GM18526 (cell line): ENCODE measurements around the gene FOLR3.

Source experiments
- POLR2A ChIP-seq: IDR thresholded peaks from 3 replicates; pipeline ENCODE4 v1.6.1; 2011; ENCODE audit not compliant: insufficient read length; ENCODE audit errors: extremely low read depth

Gene FOLR3

DNA sequence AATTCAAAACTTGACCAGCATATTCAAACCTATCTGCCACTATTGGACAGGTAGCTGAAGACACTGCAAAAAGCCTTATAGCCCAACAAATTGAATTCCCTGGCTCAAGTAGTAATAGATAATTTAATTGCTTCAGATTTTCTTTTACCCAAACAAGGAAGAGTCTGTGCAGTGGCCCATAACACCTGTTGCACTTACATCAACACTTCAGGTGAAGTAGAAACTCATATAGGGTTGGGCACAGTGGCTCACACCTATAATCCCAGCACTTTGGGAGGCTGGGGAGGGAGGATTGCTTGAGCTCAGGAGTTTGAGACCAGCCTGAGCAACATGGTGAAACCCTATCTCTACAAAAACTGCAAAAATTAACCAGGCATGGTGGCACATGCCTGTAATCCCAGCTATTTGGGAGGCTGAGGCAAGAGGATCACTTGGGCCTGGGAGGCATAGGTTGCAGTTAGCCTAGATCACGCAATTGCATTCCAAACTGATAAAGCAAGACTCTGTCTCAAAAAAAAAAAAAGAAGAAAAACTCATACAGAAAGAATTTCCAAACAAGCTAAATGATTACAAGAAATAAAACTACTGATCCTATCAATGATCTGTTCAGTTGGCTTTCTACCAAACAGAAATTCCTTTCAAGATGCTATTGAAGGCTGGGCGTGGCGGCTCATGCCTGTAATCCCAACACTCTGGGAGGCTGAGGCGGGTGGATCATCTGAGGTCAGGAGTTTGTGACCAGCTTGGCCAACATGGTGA, 9.5 kb downstream of the FOLR3 start:
- no peak for TF ChIP-seq POLR2A

DNA sequence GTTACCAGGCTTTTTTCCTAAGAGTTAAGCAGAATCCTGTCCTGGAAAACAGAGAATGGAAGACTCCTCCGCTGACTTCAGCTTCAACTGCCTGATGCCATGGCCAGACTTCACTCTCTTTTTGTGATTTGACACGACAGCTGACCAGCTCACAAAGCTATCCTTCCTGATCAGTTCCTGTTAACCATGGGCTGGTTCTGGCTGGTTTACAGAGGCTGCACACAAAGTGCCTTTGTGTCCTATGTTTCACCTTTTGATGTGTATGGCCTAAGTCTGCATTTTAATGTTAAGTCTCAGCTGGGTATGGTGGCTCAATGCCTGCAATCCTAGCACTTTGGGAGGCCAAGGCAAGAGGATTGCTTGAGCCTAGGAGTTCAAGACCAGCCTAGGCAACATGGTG, 11.1 kb downstream of the FOLR3 start:
- no peak for TF ChIP-seq POLR2A

DNA sequence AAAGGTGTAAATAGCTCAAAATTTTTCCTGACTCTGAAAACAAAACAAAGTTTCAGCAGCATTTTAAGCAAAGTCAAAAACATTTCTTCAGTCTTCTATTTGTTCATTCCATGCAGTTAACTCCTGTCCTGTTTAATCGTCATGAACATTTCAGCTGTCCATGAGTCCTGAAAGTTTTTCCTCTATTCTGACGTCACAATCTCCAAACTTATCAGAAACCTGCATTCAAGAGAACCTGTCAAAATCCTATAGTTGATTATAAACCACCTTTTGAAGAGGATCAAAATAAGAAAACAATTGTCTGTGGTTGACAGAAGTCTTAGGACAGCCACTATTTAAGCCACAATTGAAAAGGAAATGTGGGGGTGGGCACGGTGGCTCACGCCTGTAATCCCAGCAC, 15.4 kb downstream of the FOLR3 start:
- no peak for TF ChIP-seq POLR2A

DNA sequence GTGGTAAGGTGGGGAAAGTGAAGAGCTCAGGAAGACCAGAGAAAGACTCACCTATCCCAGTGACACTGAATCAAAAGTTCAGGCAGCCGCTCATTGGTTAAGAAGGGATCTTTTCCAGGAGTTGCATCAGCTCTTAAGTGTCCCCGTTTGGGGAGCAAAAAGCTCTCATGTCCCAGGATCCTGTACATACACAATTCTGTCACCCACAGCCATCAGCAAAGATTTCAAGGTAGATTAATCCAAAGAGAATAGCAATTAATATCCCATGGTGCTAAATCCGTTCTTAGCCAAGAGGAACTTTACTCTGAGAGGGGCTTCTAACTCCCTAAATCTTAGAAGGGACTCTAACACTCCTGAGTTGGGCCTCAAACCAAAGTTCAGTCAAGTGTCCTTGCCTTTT, 19.3 kb downstream of the FOLR3 start:
- no peak for TF ChIP-seq POLR2A

DNA sequence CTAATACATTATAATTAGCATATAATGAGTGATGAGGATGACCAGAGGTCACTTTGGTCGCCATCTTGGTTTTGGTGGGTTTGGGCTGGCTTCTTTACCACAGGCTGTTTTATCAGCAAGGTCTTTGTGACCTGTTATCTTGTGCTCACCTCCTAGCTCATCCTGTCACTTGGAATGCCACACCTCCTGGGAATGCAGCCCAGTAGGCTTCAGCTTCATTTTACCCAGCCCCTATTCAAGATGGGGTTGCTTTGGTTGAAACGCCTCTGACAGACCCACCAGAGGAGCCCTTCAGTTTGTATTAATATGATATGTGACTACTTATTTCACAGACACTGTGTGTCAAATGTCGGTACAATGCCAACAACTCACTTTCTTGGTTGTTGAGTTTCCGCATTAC, 20.2 kb downstream of the FOLR3 start:
- no peak for TF ChIP-seq POLR2A

DNA sequence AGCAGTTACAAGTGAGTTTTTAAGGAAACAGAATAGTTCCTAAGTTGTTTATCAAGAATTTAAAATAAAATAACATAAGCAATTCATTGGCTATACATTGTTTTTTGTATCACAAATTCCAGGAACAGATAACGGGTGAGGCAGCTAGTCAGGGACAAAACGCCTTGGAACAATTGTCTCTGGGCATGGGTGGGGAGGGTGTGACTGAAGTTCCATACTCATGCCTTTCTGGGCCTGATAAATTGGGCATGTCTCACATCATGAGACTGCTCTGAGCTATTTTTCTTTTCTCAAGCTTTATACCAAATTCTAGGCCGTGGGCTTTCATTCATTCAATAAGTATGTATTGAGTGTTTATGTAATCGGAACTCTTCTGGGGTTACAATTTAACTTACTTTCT, 21.6 kb downstream of the FOLR3 start:
- TF ChIP-seq POLR2A: no peak

DNA sequence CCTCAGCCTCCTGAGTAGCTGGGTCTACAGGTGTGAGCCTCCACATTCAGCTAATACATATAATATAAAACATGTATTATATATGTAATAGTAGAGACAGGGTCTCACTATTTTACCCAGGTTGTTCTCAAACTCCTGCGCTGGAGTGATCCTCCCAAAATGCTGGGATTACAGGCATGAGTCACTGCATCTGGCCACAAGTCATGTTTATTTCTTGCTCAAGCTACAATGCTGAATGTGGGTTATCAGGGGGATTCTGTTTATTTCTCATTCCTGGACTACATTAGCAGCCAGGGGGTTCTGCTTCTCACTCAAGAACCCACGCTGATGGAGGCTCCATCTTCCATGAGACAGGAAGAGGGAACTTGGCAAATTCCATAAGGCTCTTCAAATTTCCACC, 24.8 kb downstream of the FOLR3 start:
- TF ChIP-seq POLR2A: no peak

DNA sequence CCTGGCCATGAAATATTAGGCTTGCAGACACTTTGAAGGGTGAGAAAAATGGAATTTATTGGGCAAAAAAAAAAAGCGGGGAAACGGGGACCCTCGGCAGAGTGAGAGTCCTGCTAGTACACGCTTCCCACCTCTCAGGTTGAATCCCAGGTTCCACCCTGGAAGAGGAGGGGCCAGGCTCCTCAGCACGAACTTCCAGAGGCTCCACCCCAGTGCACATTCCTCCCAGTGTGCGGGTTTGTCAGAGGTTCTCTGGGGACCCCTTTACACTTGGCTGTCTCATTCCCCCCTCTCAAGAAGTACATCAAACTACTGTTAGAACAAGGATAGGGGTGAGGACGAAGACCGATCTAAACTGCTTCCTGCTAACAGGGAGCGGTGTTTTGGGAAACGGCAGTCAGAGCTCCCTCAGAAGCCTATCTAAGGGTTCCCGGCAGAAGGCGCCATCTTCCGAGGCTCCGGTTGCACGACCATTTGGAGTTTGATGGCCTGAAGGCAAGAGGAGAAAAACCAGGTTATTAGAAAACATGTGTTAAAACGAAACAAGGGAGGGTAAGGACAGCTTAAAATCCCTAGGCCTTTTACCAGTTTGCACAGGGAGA, 27.5 kb downstream of the FOLR3 start:
- no peak for TF ChIP-seq POLR2A

DNA sequence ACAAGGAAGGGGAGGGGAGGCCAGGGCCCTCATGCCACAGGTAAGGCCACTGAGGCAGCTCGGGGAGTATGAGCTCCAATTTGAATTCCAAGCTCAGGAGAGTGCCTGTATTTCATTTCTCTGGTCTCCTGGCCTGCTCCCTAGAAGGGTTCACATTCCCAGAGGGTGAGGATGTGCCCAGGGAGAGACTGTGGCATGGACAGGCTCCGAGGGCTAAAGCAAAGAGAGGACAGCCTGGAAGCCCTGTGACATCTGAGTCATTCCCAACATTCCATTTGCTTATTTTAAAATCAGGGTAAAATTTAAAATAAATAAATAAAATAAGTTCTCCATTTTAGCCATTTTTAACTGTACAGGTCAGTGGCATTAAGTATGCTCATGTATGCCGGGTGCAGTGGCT, 37.8 kb downstream of the FOLR3 start:
- no peak for TF ChIP-seq POLR2A

DNA sequence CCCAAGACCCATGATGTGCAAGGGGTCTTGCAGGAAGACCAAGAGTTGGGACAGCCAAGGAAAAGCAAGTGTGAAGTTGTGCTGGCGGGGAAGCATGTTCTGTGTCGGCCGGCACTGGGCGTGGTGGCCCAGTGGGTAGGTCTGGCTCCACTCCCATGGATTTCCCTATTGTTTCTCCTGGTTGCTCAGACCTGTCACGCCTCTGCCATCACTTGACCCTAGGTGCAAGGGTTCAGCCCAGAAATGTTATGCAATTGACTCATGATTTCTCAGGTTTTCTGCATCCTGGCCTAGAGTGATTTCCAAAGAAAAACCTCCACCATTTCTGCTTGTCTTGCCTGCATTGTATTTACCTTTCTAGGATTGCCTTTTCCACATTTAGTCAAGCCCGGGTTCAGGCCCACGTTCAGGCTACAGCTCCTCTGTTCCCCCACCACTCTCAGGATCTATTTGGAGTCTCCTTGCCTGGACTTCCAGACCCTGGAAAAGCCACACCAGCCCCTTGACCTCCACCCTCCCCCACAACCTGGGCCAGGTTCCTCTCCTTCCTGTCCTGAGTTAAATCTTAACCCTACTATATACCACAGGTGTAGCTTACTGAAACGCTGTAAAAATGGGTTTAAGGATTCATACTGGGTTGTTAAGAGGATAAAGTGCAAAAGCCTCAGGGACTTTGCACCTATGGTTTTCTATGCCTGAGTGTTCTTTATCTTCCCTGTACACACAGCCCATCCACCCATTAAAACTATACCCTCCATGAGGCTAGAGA, 39.0 kb downstream of the FOLR3 start:
- TF ChIP-seq POLR2A: no peak

DNA sequence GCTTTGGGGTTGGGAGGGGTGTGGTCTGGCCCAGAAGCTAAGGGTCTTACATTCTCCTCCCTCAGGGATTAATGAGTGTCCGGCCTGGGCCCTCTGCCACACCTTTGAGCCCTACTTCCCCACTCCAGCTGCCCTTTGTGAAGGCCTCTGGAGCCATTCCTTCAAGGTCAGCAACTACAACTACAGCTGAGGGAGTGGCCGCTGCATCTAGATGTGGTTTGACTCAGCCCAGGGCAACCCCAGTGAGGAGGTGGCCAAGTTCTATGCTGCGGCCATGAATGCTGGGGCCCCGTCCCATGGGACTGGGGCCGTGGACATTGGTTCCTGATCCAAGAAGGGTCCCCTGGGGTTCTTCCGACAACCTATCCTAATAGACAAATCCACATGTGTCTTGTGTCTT, 42.1 kb downstream of the FOLR3 start:
- TF ChIP-seq POLR2A: no peak

DNA sequence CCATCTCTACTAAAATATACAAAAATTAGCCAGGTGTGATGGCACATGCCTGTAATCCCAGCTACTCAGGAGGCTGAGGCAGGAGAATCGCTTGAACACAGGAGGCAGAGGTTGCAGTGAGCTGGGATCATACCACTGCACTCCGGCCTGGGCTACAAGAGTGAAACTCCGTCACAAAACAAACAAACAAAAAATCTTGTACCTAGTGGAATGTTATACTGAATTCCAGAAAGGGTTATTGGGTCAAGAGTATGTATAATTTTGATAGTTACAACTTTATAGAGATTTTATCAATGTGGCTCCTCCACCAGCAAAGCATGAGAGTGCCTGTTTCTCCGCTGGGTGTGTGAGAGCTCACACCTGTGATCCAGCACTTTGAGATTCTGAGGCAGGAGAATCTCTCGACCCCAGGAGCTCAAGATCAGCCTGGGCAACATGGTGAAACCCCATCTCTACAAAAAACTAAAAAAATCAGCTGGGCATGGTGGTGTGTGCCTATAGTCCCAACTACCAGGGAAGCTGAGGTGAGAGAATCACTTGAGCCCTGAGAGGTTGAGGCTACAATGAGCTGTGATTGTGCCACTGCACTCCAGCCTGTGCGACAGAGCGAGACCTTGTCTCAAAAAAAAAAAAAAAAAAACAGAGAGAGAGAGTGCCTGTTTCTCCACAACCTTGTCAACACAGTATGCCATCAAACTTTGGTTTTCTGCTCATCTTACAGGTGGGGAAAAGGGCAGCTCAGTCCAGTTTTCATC, 43.7 kb downstream of the FOLR3 start:
- no peak for TF ChIP-seq POLR2A

DNA sequence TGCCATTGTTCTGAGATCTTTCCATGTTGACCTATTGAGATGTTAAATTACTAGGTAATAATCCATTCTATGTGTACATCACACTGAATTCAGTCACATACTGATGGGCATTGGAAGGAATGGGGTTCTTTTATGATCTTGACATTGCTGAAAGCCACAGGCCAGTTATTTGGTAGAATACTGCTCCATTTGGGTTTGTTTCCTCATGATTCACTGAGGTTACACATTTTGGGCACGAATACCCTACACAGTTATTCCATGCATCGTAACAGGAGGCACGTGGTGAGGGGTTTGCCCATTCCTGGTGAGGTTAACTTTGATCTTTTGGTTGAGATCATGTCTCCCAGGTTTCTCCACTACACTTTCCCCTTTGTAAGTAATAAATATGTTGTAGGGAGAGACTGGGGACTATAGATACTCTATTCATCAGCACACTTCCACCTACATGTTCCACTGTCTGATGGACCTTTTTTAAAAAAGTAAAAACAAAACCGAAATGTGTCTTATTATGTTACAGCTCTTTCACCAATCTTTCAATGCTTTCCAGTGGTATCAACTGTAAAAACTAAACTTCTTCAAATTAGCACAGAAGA, 44.4 kb downstream of the FOLR3 start:
- TF ChIP-seq POLR2A: no peak

DNA sequence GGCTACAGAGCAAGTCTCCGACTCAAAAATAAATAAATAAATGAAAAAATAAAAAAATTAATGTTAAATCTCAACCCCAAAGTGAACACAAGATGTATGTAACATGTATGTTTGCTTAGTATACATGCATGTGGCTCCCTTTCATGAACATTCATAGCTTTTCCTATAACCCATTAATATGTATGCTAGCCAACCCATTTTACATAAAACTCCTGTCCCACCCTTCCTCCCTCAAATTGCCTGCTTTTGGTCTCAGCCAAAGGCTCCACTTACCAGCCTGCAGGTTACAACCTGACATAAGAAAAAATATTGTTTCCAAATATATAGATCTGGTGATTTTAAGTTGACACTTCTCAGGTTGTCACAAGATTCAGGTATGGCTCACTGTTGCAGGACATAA, 52.7 kb downstream of the FOLR3 start:
- no peak for TF ChIP-seq POLR2A
